Measurements from ENCODE around the gene PTPRJ. TPM values are rescaled to one million over a fixed set of nuclear protein-coding genes. Genes with fewer than 3 reads are reported as not detected.

PTPRJ gene
- total RNA-seq, 1 donor from 2014 or later: 34.9 TPM

DNA sequence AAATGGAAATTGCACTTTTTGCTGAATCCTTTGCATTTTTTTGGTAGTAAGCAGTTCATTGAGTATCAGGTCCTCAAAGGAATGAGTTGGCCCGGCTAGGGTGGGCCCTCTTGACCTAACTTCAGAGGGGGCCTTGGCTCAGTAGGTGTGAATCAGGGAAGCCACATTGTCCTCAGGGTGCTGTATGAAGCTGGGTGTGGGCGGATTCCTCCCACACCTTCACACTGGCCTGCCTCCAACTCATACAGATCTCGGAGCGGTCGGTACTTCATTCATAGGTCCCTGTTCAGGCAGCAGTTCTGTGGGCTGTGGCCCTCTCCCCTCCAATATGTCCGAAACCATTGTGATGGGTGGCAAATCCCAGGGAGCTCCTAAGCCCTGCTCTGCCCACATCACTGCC is 188.9 kb downstream of the PTPRJ start:
- Histone ChIP-seq H3K4me1 (peaks cover 22% of the 10 kb centered on the region), H3K4me3 (no peak overlapping the region), H3K27me3 (no peaks in the 10 kb centered on the region), H3K36me3 (peaks cover 24% of the 10 kb centered on the region), H3K9me3 (no peaks in the 10 kb centered on the region), H3K27ac (no peak overlapping the region)
- DNase-seq (no peak), ATAC-seq (no peak)
- TF ChIP-seq, protein P1, sequence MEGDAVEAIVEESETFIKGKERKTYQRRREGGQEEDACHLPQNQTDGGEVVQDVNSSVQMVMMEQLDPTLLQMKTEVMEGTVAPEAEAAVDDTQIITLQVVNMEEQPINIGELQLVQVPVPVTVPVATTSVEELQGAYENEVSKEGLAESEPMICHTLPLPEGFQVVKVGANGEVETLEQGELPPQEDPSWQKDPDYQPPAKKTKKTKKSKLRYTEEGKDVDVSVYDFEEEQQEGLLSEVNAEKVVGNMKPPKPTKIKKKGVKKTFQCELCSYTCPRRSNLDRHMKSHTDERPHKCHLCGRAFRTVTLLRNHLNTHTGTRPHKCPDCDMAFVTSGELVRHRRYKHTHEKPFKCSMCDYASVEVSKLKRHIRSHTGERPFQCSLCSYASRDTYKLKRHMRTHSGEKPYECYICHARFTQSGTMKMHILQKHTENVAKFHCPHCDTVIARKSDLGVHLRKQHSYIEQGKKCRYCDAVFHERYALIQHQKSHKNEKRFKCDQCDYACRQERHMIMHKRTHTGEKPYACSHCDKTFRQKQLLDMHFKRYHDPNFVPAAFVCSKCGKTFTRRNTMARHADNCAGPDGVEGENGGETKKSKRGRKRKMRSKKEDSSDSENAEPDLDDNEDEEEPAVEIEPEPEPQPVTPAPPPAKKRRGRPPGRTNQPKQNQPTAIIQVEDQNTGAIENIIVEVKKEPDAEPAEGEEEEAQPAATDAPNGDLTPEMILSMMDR (IDR thresholded peaks at IDR 0.05): no peak
- intact Hi-C loops (cut with DNase I): no loop called here

DNA sequence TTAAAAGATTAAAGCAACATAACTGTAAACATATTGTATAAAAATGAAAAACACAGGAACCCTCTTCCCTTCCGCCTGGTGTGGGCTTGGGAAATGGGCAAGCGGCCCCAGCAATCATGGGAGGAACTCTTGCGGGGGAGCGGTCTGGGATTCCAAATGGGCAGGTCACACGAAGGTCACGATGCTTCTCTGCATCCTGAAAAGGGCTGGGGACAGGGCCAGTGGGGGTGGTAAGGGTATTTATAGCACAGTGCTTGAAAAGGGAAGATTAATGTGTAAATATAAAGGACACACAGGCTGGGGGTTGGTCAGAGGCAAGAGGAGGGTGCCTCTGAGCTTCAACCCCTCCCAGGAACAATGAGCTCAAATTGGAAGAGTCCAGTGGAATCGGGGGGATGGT is 189.4 kb downstream of the PTPRJ start:
- ATAC-seq (no peak), DNase-seq (no peak)
- Histone ChIP-seq H3K4me1 (peaks cover 22% of the 10 kb centered on the region), H3K27ac (no peak overlapping the region), H3K9me3 (no peaks in the 10 kb centered on the region), H3K27me3 (no peaks in the 10 kb centered on the region), H3K4me3 (no peak overlapping the region), H3K36me3 (peaks cover 20% of the 10 kb centered on the region)
- TF ChIP-seq, protein P1 (IDR thresholded peaks at IDR 0.05): no peak
- intact Hi-C loops (cut with DNase I): no loop called here

DNA sequence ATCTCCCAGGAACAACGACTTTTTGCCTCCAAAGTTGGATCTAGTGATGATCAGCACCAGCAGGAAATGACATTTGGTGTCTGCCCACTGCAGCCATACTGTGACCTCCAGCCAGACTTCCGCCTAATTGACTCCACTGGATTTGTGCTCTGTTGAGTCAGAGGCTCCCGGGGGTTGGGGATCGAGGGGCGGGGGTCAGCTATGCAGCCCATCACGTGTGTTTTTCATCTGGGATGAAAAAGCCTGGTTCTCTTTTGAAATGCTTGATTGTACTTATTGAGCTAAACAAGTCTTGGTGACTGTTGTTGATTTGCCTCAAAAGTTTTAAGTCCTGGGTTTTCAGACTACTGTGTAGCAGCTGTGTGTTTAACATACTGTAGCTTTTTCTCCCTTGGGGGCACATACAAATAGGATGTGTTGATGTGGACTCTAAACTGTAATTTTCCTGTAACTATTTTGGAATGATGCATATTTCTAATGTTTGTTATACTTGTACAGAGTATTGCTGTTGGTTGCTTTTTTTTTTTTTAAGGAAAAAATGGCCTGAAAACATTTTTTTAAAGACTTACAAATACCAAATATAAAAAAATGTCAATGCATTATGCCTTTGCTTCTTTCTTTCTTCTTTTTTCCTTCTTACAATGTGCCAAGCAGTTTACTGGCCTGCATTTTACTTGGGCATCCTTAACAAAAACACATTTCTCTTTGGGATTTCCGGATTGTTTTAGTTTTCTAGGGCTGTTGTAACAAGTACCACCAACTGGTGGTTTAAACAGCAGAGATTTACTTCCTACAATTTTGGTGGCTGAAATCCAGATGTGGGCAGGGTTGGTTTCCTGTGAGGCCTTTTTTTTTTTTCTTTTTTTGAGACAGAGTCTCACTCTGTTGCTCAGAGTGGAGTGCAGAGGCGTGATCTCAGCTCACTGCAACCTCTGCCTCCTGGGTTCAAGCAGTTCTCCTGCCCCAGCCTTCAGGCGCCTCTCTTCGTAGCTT is 190.2 kb downstream of the PTPRJ start:
- ATAC-seq (peak; percentile 50), DNase-seq (no peak)
- no peaks in the 10 kb centered on the region for H3K27me3 ChIP-seq
- no peaks in the 10 kb centered on the region for H3K9me3 ChIP-seq
- H3K36me3 ChIP-seq: peaks cover 12% of the 10 kb centered on the region
- TF ChIP-seq, protein P1 (IDR thresholded peaks at IDR 0.05): no peak
- H3K27ac ChIP-seq: no peak overlapping the region
- peaks cover 22% of the 10 kb centered on the region for H3K4me1 ChIP-seq
- intact Hi-C loops (cut with DNase I): no loop called here
- H3K4me3 ChIP-seq: no peak overlapping the region

DNA sequence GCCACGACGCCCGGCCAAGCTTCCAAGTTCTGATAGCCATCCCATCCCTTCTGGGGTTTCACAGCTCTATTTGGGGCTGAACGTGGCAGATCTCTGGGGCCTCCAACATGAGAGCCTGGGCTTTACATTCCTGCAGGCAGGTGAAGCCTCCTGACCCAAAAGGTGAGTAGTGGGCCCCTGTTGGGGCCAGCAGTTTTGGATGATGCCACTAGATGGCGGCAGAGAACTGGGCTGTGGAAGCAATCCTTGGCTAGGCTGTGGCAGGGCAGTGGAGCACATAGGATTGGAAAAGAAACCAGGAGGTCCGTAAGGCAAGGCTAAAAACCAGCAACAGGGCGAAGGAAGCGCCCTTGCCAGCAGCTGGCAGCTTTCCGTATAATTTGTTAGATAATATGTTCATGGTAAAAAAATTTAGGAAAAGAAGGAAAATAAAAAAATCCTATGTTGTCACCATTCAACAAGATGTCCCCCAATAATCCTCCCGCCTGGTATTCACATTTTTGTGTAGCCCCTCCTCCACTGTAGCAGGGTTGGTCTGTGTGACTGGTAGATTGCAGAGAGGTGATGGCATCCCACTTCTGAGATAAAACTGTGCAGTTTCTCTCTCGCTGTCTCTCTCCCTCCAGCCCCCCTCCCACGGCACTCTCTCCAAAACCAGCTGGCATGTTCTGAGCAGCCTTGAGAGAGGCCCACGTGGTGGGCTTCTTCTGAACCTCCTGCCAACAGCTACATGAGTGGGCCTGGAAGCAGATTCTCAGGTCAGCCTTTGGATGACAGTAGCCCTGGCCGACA is 192.7 kb downstream of the PTPRJ start:
- Histone ChIP-seq H3K4me3 (no peak overlapping the region), H3K27ac (no peak overlapping the region), H3K4me1 (peaks cover 22% of the 10 kb centered on the region), H3K36me3 (no peaks in the 10 kb centered on the region), H3K9me3 (no peaks in the 10 kb centered on the region), H3K27me3 (no peaks in the 10 kb centered on the region)
- TF ChIP-seq, protein P1 (IDR thresholded peaks at IDR 0.05): peak; percentile 89
- intact Hi-C loops (cut with DNase I): no loop called here
- ATAC-seq: peak; percentile 89
- DNase-seq: peak; percentile 72

DNA sequence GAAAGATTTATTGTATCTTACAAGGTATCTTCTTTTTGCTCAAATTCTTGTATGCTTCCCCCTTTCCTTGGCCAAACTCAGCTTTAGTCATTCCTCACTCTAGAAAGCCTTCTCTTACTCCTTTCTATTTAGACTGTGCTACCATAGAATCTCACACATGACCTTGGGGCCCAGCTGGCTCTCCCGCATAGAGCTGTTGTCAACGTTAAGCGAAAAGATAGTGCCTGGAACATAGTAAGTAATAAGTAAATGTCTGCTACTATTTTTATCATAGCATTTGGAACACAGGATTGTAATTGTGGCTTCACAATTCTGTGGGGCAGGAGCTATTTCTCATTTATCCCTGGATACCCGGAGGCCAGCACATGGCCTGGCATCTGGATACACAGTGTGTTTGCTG is 197.3 kb downstream of the PTPRJ start:
- no peaks in the 10 kb centered on the region for H3K4me1 ChIP-seq
- H3K27ac ChIP-seq: no peak overlapping the region
- intact Hi-C loops (cut with DNase I): no loop called here
- no peaks in the 10 kb centered on the region for H3K9me3 ChIP-seq
- H3K4me3 ChIP-seq: no peak overlapping the region
- TF ChIP-seq, protein P1 (IDR thresholded peaks at IDR 0.05): no peak
- DNase-seq (no peak), ATAC-seq (no peak)
- H3K27me3 ChIP-seq: no peaks in the 10 kb centered on the region
- H3K36me3 ChIP-seq: no peaks in the 10 kb centered on the region
